SK-N-SH (cell line): Measurements from ENCODE around the gene TDRD1. TPM values are rescaled to one million over a fixed set of nuclear protein-coding genes. Genes with fewer than 3 reads are reported as not detected.

Experiments
- CTCF ChIA-PET: fragments of 300-600, 350-600 bp; formaldehyde crosslinking; extraction: SDS; loops from one replicate; lab custom pipeline; 2021; lab: Yijun Ruan, JAX
- POLR2A ChIA-PET: fragments of 350-600 bp; sonication (Branson Sonifier 250); formaldehyde crosslinking; extraction: SDS; loops from one replicate; lab custom pipeline; 2020; ENCODE audit warnings: antibody characterized with exemption, inconsistent platforms; lab: Yijun Ruan, JAX
- DNase-seq: peaks from one replicate; pipeline ENCODE4 v3.0.0; 2012
- H2AFZ ChIP-seq: fragments of 200-600 bp; sonication (generic); 2 replicates; pipeline ENCODE4 v1.8.1; 2016; ENCODE audit warnings: antibody characterized with exemption, mild to moderate bottlenecking, low read depth
- H3F3A ChIP-seq: fragments of 200-600 bp; sonication (generic); replicated peaks from 2 replicates; pipeline ENCODE3; 2016; ENCODE audit warnings: antibody characterized with exemption, mild to moderate bottlenecking; ENCODE audit not compliant: insufficient read depth
- H3K27ac ChIP-seq, 2 experiments: fragments of 200-500 bp in 1 of 2; fragments of 200-600 bp in 1 of 2; sonication (Bioruptor generic) in 1 of 2; sonication (generic), shearing (Covaris generic) in 1 of 2; 2 replicates each; pipeline versions ENCODE4 v1.5.1 to v1.6.1; 2014 to 2016; ENCODE audit warnings: low read depth in 2 of 2, inconsistent platforms in 1 of 2, low read length in 1 of 2, mild to moderate bottlenecking in 1 of 2, mixed read lengths in 1 of 2
- H3K27me3 ChIP-seq: fragments of 200-600 bp; sonication (generic), shearing (Covaris generic); 2 replicates; pipeline ENCODE4 v1.6.1; 2016; ENCODE audit warnings: mixed run types; ENCODE audit not compliant: insufficient read depth
- H3K36me3 ChIP-seq, 2 experiments: fragments of 200-500 bp in 1 of 2; fragments of 200-600 bp in 1 of 2; sonication (Bioruptor generic) in 1 of 2; sonication (generic) in 1 of 2; replicated peaks in 1 of 2; 2 replicates each; pipeline versions ENCODE3 to v1.5.1; 2014 to 2016; ENCODE audit warnings: low read length in 1 of 2, mild to moderate bottlenecking in 1 of 2; ENCODE audit not compliant: insufficient read depth in 2 of 2, control insufficient read depth in 1 of 2
- H3K4me1 ChIP-seq, 2 experiments: fragments of 200-500 bp in 1 of 2; fragments of 200-600 bp in 1 of 2; sonication (Bioruptor generic) in 1 of 2; sonication (generic), shearing (Covaris generic) in 1 of 2; 2 replicates each; pipeline versions ENCODE4 v1.5.1 to v1.6.1; 2014 to 2016; ENCODE audit warnings: low read depth in 1 of 2, low read length in 1 of 2, mixed run types in 1 of 2; ENCODE audit not compliant: insufficient read depth in 2 of 2, control insufficient read depth in 1 of 2
- H3K4me2 ChIP-seq: fragments of 200-600 bp; sonication (generic), shearing (Covaris generic); 2 replicates; pipeline ENCODE4 v1.6.1; 2017; ENCODE audit warnings: mixed run types
- H3K4me3 ChIP-seq, 2 experiments: fragments of 200-500 bp in 1 of 2; fragments of 200-600 bp in 1 of 2; sonication (Bioruptor generic) in 1 of 2; sonication (generic), shearing (Covaris generic) in 1 of 2; 2 replicates each; pipeline versions ENCODE4 v1.5.1 to v1.8.1; 2014 to 2016; ENCODE audit warnings: low read depth in 2 of 2, inconsistent platforms in 1 of 2, low read length in 1 of 2, mild to moderate bottlenecking in 1 of 2, mixed read lengths in 1 of 2, moderate library complexity in 1 of 2
- H3K79me2 ChIP-seq: fragments of 200-600 bp; sonication (generic); 2 replicates; pipeline ENCODE4 v1.8.1; 2017; ENCODE audit warnings: mild to moderate bottlenecking; ENCODE audit not compliant: insufficient read depth
- H3K9ac ChIP-seq: fragments of 200-600 bp; sonication (generic); 2 replicates; pipeline ENCODE4 v1.6.1; 2017; ENCODE audit warnings: mixed run types
- H3K9me2 ChIP-seq: fragments of 200-600 bp; sonication (generic); 2 replicates; pipeline ENCODE4 v1.6.1; 2017; ENCODE audit warnings: mixed run types
- H3K9me3 ChIP-seq: fragments of 200-600 bp; sonication (generic); 2 replicates; pipeline ENCODE4 v1.6.1; 2017; ENCODE audit warnings: mixed run types, mild to moderate bottlenecking, moderate library complexity
- H4K20me1 ChIP-seq: fragments of 200-600 bp; sonication (generic); 2 replicates; pipeline ENCODE4 v1.6.1; 2017; ENCODE audit warnings: mild to moderate bottlenecking, mixed run types; ENCODE audit not compliant: insufficient read depth
- CHD2 ChIP-seq: fragments of 150-350 bp; IDR thresholded peaks from 2 replicates; pipeline ENCODE4 v1.6.1; 2018; ENCODE audit warnings: low read length; ENCODE audit not compliant: partially characterized antibody
- ELF1 ChIP-seq: IDR thresholded peaks from 2 replicates; pipeline ENCODE4 v1.4.0; 2012
- EP300 ChIP-seq, 2 experiments: IDR thresholded peaks; 2 replicates each; pipeline versions ENCODE4 v1.4.0 to v1.6.1; 2012; ENCODE audit warnings: borderline replicate concordance in 1 of 2, low read depth in 1 of 2, low read length in 1 of 2
- EZH2phosphoT487 ChIP-seq: fragments of 200-600 bp; sonication (generic); IDR thresholded peaks from 2 replicates; pipeline ENCODE4 v1.6.1; 2017; ENCODE audit warnings: low read depth, mixed run types, mild to moderate bottlenecking, antibody characterized with exemption, moderate library complexity, borderline replicate concordance
- FOSL2 ChIP-seq: IDR thresholded peaks from 2 replicates; pipeline ENCODE4 v1.4.0; 2012; ENCODE audit warnings: low read depth, mild to moderate bottlenecking, moderate library complexity, borderline replicate concordance
- FOXM1 ChIP-seq: IDR thresholded peaks from 2 replicates; pipeline ENCODE4 v1.4.0; 2012; ENCODE audit warnings: low read depth, mild to moderate bottlenecking
- GABPA ChIP-seq: IDR thresholded peaks from 2 replicates; pipeline ENCODE4 v1.4.0; 2012; ENCODE audit warnings: low read depth, mild to moderate bottlenecking
- GATA2 ChIP-seq: sonication (generic); formaldehyde crosslinking; IDR thresholded peaks from 2 replicates; pipeline ENCODE4 v1.5.0; 2020; ENCODE audit warnings: mild to moderate bottlenecking, missing genetic modification reagents
- JUND ChIP-seq: IDR thresholded peaks from 2 replicates; pipeline ENCODE4 v1.4.0; 2012
- MEF2A ChIP-seq: IDR thresholded peaks from 2 replicates; pipeline ENCODE4 v1.4.0; 2012; ENCODE audit warnings: low read depth, borderline replicate concordance
- POLR2AphosphoS5 ChIP-seq: IDR thresholded peaks from 2 replicates; pipeline ENCODE4 v1.6.1; 2012; ENCODE audit warnings: low read depth, low read length
- RAD21 ChIP-seq: IDR thresholded peaks from 2 replicates; pipeline ENCODE4 v1.6.1; 2012; ENCODE audit warnings: mild to moderate bottlenecking, low read length
- RCOR1 ChIP-seq: fragments of 150-350 bp; IDR thresholded peaks from 2 replicates; pipeline ENCODE4 v1.6.1; 2017; ENCODE audit warnings: antibody characterized with exemption, low read length
- RXRA ChIP-seq: IDR thresholded peaks from 2 replicates; pipeline ENCODE4 v1.4.0; 2012; ENCODE audit warnings: low read depth, mild to moderate bottlenecking, borderline replicate concordance
- SIN3A ChIP-seq: IDR thresholded peaks from 2 replicates; pipeline ENCODE4 v1.6.1; 2012; ENCODE audit warnings: low read depth, mild to moderate bottlenecking, low read length, moderate library complexity, borderline replicate concordance
- TCF12 ChIP-seq: IDR thresholded peaks from 2 replicates; pipeline ENCODE4 v1.4.0; 2012
- WGBS: methylation state at CpG from one replicate; pipeline ENCODE4 v1.1.6; 2017; ENCODE audit warnings: low lambda C conversion rate; 5-methylcytosine and 5-hydroxymethylcytosine counted together
- polyA plus RNA-seq, 3 experiments: library from polyadenylated mRNA; depleted of rRNA; stranded (reverse); fragments of >200 nt; gene quantifications; 2 replicates each; pipeline ENCODE4 v1.2.3, GENCODE V29; 2012
- TF ChIP-seq, protein P1 (sequence below): fragments of 150-350 bp; IDR thresholded peaks from 2 replicates; pipeline ENCODE4 v1.6.1; 2016; ENCODE audit warnings: mild to moderate bottlenecking, low read depth, low read length
- TF ChIP-seq, protein P2 (sequence below): IDR thresholded peaks from 2 replicates; pipeline ENCODE4 v1.4.0; 2012; ENCODE audit warnings: low read depth, borderline replicate concordance
- TF ChIP-seq, protein P3 (sequence below): IDR thresholded peaks from 2 replicates; pipeline ENCODE4 v1.6.1; 2012; ENCODE audit warnings: mild to moderate bottlenecking, low read depth, low read length, moderate library complexity

The TDRD1 gene
- polyA plus RNA-seq, 1 of the 3 experiments (the other 2 are of a cell fraction) = not detected

DNA sequence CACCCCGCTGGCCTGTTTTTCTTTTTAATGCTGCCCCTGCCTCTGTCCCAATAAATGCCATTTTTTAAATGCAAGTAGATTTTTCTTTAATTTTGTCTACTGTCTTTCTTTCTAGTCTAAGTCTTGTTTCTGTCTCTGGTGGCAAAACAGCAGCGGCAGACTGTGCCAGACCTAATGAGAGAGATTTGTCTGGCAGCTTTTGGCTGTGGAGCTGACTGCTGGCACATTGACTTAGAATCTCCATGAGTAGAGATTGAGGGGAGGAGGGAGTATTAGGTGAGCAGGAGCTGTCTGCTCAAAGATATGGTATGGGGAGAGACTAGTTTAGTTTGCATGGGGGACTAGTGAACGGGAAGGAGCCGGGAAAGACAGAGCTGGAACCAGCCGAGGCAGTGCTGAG, 72.9 kb downstream of the TDRD1 start:
- Histone ChIP-seq H3K4me3 (no peak overlapping the region), H2AFZ (no peak overlapping the region), H3K9me2 (no peaks in the 10 kb centered on the region), H3K4me2 (no peak overlapping the region), H3K36me3 (no peaks in the 10 kb centered on the region), H4K20me1 (no peaks in the 10 kb centered on the region), H3K4me1 (no peaks in the 10 kb centered on the region), H3K9ac (no peak overlapping the region)
- DNase-seq = no peak
- 81% methylated on average over 5 of the region's 5 CpGs for WGBS
- TF ChIP-seq, protein P1, sequence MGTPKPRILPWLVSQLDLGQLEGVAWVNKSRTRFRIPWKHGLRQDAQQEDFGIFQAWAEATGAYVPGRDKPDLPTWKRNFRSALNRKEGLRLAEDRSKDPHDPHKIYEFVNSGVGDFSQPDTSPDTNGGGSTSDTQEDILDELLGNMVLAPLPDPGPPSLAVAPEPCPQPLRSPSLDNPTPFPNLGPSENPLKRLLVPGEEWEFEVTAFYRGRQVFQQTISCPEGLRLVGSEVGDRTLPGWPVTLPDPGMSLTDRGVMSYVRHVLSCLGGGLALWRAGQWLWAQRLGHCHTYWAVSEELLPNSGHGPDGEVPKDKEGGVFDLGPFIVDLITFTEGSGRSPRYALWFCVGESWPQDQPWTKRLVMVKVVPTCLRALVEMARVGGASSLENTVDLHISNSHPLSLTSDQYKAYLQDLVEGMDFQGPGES = no peak
- no peak for TF ChIP-seq EP300 (IDR thresholded peaks at IDR 0.05; ENCODE audit: borderline replicate concordance in 1 of 2, low read depth in 1 of 2, low read length in 1 of 2)
- TF ChIP-seq, all 33 proteins: peak for 0
- no peaks in the 10 kb centered on the region for H3K79me2 ChIP-seq
- H3F3A ChIP-seq = no peaks in the 10 kb centered on the region
- H3K9me3 ChIP-seq = no peaks in the 10 kb centered on the region
- POLR2A ChIA-PET = no interaction called here
- CTCF ChIA-PET = interaction anchor here (1.3 kb wide), 1 partner anchor 149 kb away, joined by 5 read pairs; no protein-coding TSS in a partner anchor
- H3K27ac ChIP-seq = no peak overlapping the region
- H3K27me3 ChIP-seq = no peaks in the 10 kb centered on the region

DNA sequence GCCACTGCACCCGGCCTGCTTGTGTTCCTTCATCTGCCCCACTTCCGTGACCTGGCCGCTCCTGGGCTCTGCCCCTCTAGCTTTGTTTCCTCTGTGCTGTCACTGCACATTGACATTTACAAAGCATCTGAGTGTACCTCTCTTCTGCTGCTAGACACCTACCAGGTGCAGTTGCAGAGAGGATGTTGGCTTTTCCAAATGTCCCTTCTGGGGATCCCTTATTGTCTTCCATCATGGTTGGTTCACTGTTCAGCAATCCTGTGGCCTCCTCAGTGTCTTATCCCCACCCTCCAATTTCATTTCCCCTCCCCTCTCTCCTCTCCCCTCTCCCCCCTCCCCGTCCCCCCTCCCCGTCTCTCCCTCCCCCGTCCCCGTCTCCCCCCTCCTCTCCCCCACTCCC, 73.7 kb downstream of the TDRD1 start:
- TF ChIP-seq FOSL2 (no peak), JUND (no peak), GABPA (no peak), MEF2A (no peak), RAD21 (no peak), RXRA (no peak), GATA2 (CRISPR knock-in tag) (no peak), CHD2 (no peak), TCF12 (no peak), ELF1 (no peak), FOXM1 (no peak), SIN3A (no peak), EZH2phosphoT487 (no peak), POLR2AphosphoS5 (no peak), RCOR1 (no peak)
- TF ChIP-seq, protein P1 = no peak
- TF ChIP-seq, protein P2, sequence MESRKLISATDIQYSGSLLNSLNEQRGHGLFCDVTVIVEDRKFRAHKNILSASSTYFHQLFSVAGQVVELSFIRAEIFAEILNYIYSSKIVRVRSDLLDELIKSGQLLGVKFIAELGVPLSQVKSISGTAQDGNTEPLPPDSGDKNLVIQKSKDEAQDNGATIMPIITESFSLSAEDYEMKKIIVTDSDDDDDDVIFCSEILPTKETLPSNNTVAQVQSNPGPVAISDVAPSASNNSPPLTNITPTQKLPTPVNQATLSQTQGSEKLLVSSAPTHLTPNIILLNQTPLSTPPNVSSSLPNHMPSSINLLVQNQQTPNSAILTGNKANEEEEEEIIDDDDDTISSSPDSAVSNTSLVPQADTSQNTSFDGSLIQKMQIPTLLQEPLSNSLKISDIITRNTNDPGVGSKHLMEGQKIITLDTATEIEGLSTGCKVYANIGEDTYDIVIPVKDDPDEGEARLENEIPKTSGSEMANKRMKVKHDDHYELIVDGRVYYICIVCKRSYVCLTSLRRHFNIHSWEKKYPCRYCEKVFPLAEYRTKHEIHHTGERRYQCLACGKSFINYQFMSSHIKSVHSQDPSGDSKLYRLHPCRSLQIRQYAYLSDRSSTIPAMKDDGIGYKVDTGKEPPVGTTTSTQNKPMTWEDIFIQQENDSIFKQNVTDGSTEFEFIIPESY = no peak
- TF ChIP-seq, protein P3, sequence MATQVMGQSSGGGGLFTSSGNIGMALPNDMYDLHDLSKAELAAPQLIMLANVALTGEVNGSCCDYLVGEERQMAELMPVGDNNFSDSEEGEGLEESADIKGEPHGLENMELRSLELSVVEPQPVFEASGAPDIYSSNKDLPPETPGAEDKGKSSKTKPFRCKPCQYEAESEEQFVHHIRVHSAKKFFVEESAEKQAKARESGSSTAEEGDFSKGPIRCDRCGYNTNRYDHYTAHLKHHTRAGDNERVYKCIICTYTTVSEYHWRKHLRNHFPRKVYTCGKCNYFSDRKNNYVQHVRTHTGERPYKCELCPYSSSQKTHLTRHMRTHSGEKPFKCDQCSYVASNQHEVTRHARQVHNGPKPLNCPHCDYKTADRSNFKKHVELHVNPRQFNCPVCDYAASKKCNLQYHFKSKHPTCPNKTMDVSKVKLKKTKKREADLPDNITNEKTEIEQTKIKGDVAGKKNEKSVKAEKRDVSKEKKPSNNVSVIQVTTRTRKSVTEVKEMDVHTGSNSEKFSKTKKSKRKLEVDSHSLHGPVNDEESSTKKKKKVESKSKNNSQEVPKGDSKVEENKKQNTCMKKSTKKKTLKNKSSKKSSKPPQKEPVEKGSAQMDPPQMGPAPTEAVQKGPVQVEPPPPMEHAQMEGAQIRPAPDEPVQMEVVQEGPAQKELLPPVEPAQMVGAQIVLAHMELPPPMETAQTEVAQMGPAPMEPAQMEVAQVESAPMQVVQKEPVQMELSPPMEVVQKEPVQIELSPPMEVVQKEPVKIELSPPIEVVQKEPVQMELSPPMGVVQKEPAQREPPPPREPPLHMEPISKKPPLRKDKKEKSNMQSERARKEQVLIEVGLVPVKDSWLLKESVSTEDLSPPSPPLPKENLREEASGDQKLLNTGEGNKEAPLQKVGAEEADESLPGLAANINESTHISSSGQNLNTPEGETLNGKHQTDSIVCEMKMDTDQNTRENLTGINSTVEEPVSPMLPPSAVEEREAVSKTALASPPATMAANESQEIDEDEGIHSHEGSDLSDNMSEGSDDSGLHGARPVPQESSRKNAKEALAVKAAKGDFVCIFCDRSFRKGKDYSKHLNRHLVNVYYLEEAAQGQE = no peak
- TF ChIP-seq, all 33 proteins: peak for 0
- Histone ChIP-seq H3K4me1 (no peaks in the 10 kb centered on the region), H3K27ac (no peak overlapping the region), H4K20me1 (no peaks in the 10 kb centered on the region), H3K9me2 (no peaks in the 10 kb centered on the region), H3K9me3 (no peaks in the 10 kb centered on the region), H3K4me3 (no peak overlapping the region), H2AFZ (no peak overlapping the region), H3F3A (no peaks in the 10 kb centered on the region), H3K27me3 (no peaks in the 10 kb centered on the region), H3K36me3 (no peaks in the 10 kb centered on the region), H3K9ac (no peak overlapping the region), H3K4me2 (no peak overlapping the region), H3K79me2 (no peaks in the 10 kb centered on the region)
- no peak for DNase-seq
- 56% methylated on average over 4 of the region's 7 CpGs for WGBS
- ChIA-PET CTCF (no interaction called here), POLR2A (no interaction called here)
